ENCODE measurements around the gene TPST1. TPM values are rescaled to one million over a fixed set of nuclear protein-coding genes. Genes with fewer than 3 reads are reported as not detected.
A peak's percentile ranks its signal among the peaks of the same experiment; 100 is the strongest.

Gene TPST1
- total RNA-seq, 1 donor from 2014 or later: 21.9 TPM

GRCh38 chr7:66297579-66297978, 92.4 kb downstream of the TPST1 start:
- no peak overlapping the region for H3K27ac Mint-ChIP-seq (ENCODE audit: unreplicated experiment)
- H3K4me3 Mint-ChIP-seq: no peak overlapping the region
- H3K4me1 Mint-ChIP-seq: peaks cover 4% of the 10 kb centered on the region
- H3K9me3 Mint-ChIP-seq: peaks cover 13% of the 10 kb centered on the region
- H3K27me3 Mint-ChIP-seq (ENCODE audit: low read depth): no peaks in the 10 kb centered on the region
- no peak for DNase-seq (ENCODE audit: low read depth, low spot score)
- TF ChIP-seq CTCF (conservative IDR thresholded peaks at IDR 0.05): no peak
- H3K36me3 Mint-ChIP-seq (ENCODE audit: low read depth): peaks cover 25% of the 10 kb centered on the region

GRCh38 chr7:66301249-66301648, 96.1 kb downstream of the TPST1 start:
- peaks cover 9% of the 10 kb centered on the region for H3K4me1 Mint-ChIP-seq
- no peak overlapping the region for H3K4me3 Mint-ChIP-seq
- DNase-seq (ENCODE audit: low read depth, low spot score): no peak
- H3K9me3 Mint-ChIP-seq: peaks cover 13% of the 10 kb centered on the region
- no peak overlapping the region for H3K27ac Mint-ChIP-seq (ENCODE audit: unreplicated experiment)
- no peak for TF ChIP-seq CTCF (conservative IDR thresholded peaks at IDR 0.05)
- H3K36me3 Mint-ChIP-seq (ENCODE audit: low read depth): peaks cover 20% of the 10 kb centered on the region
- no peaks in the 10 kb centered on the region for H3K27me3 Mint-ChIP-seq (ENCODE audit: low read depth)

GRCh38 chr7:66301737-66302136, 96.6 kb downstream of the TPST1 start:
- Mint-ChIP-seq H3K9me3 (peaks cover 13% of the 10 kb centered on the region), H3K4me1 (peaks cover 9% of the 10 kb centered on the region), H3K27me3 (ENCODE audit: low read depth) (no peaks in the 10 kb centered on the region), H3K4me3 (no peak overlapping the region), H3K27ac (ENCODE audit: unreplicated experiment) (no peak overlapping the region), H3K36me3 (ENCODE audit: low read depth) (peaks cover 18% of the 10 kb centered on the region)
- DNase-seq (ENCODE audit: low read depth, low spot score): no peak
- TF ChIP-seq CTCF (conservative IDR thresholded peaks at IDR 0.05): no peak

GRCh38 chr7:66303454-66304155, 98.5 kb downstream of the TPST1 start:
- H3K27me3 Mint-ChIP-seq (ENCODE audit: low read depth): no peaks in the 10 kb centered on the region
- peak overlapping the region; percentile 73 for H3K27ac Mint-ChIP-seq (ENCODE audit: unreplicated experiment)
- H3K36me3 Mint-ChIP-seq (ENCODE audit: low read depth): peaks cover 8% of the 10 kb centered on the region
- H3K4me1 Mint-ChIP-seq: peaks cover 19% of the 10 kb centered on the region
- H3K4me3 Mint-ChIP-seq: no peak overlapping the region
- H3K9me3 Mint-ChIP-seq: peaks cover 6% of the 10 kb centered on the region
- DNase-seq (ENCODE audit: low read depth, low spot score): no peak
- no peak for TF ChIP-seq CTCF (conservative IDR thresholded peaks at IDR 0.05)

- Mint-ChIP-seq H3K27ac (ENCODE audit: unreplicated experiment) (no peak overlapping the region), H3K4me3 (no peak overlapping the region), H3K27me3 (ENCODE audit: low read depth) (no peaks in the 10 kb centered on the region), H3K4me1 (peaks cover 19% of the 10 kb centered on the region), H3K9me3 (peaks cover 3% of the 10 kb centered on the region), H3K36me3 (ENCODE audit: low read depth) (peaks cover 5% of the 10 kb centered on the region)
- DNase-seq (ENCODE audit: low read depth, low spot score): no peak
- TF ChIP-seq CTCF (conservative IDR thresholded peaks at IDR 0.05): no peak
Observed at GRCh38 chr7:66304536-66304935, 99.4 kb downstream of the TPST1 start.

All from neural crest cell (in vitro differentiated cells).